Neural progenitor cell (in vitro differentiated cells): ENCODE results near the gene TSHZ2. TPM values are rescaled to one million over a fixed set of nuclear protein-coding genes. Genes with fewer than 3 reads are reported as not detected.

Source experiments
- DNase-seq: peaks from one replicate; pipeline ENCODE4 v3.0.0-alpha.2; 2016; ENCODE audit warnings: low spot score
- H2AFZ ChIP-seq: fragments of 200-600 bp; sonication (generic); replicated peaks from 2 replicates; pipeline ENCODE4 v1.6.1; 2016; ENCODE audit warnings: antibody characterized with exemption
- H3F3A ChIP-seq: fragments of 200-600 bp; sonication (generic); 2 replicates; pipeline ENCODE4 v1.6.1; 2016; ENCODE audit warnings: antibody characterized with exemption, low read depth
- H3K27ac ChIP-seq: fragments of 200-600 bp; sonication (generic); 2 replicates; pipeline ENCODE4 v1.5.1; 2016; ENCODE audit warnings: mild to moderate bottlenecking
- H3K27me3 ChIP-seq: fragments of 200-600 bp; sonication (generic); 2 replicates; pipeline ENCODE4 v1.6.1; 2016; ENCODE audit warnings: mild to moderate bottlenecking, moderate library complexity
- H3K36me3 ChIP-seq: fragments of 200-600 bp; sonication (generic); 2 replicates; pipeline ENCODE4 v1.5.1; 2016
- H3K4me1 ChIP-seq: fragments of 200-600 bp; sonication (generic); 2 replicates; pipeline ENCODE4 v1.6.1; 2016; ENCODE audit warnings: mixed run types
- H3K4me2 ChIP-seq: fragments of 200-600 bp; sonication (generic); 2 replicates; pipeline ENCODE4 v1.6.1; 2016
- H3K4me3 ChIP-seq: fragments of 200-600 bp; sonication (generic); 2 replicates; pipeline ENCODE4 v1.5.1; 2016
- H3K79me2 ChIP-seq: fragments of 200-600 bp; sonication (generic); 2 replicates; pipeline ENCODE4 v1.6.1; 2016; ENCODE audit warnings: low read depth
- H3K9ac ChIP-seq: fragments of 200-600 bp; sonication (generic); 2 replicates; pipeline ENCODE4 v1.6.1; 2016
- H3K9me3 ChIP-seq: fragments of 200-600 bp; sonication (generic); 2 replicates; pipeline ENCODE4 v1.5.1; 2016; ENCODE audit warnings: low read depth
- H4K20me1 ChIP-seq: fragments of 200-600 bp; sonication (generic); 2 replicates; pipeline ENCODE4 v1.6.1; 2016; ENCODE audit warnings: low read depth
- H3K27ac Mint-ChIP-seq: 3 replicates; pipeline ENCODE4 v1.8.0; 2021; ENCODE audit warnings: mixed read lengths
- H3K27me3 Mint-ChIP-seq: 2 replicates; pipeline ENCODE4 v1.8.0; 2022; ENCODE audit warnings: low read depth, mild to moderate bottlenecking, inconsistent platforms, moderate library complexity, mixed read lengths; ENCODE audit not compliant: insufficient read depth
- H3K36me3 Mint-ChIP-seq: 3 replicates; pipeline ENCODE4 v1.8.0; 2021; ENCODE audit warnings: mixed read lengths
- H3K4me1 Mint-ChIP-seq: 3 replicates; pipeline ENCODE4 v1.8.0; 2021; ENCODE audit warnings: mixed read lengths
- H3K4me3 Mint-ChIP-seq: 3 replicates; pipeline ENCODE4 v1.8.0; 2021; ENCODE audit warnings: mild to moderate bottlenecking, moderate library complexity, mixed read lengths
- H3K9me3 Mint-ChIP-seq: 3 replicates; pipeline ENCODE4 v1.8.0; 2020; ENCODE audit warnings: mixed read lengths
- CTCF ChIP-seq: fragments of 200-600 bp; sonication (generic); IDR thresholded peaks from 2 replicates; pipeline ENCODE4 v1.5.1; 2017; ENCODE audit warnings: antibody characterized with exemption, mild to moderate bottlenecking
- EZH2 ChIP-seq: fragments of 200-600 bp; sonication (generic); IDR thresholded peaks from 2 replicates; pipeline ENCODE4 v1.6.1; 2017; ENCODE audit warnings: antibody characterized with exemption, mild to moderate bottlenecking, moderate library complexity
- EZH2phosphoT487 ChIP-seq: fragments of 200-600 bp; sonication (generic); IDR thresholded peaks from 2 replicates; pipeline ENCODE4 v1.6.1; 2017; ENCODE audit warnings: antibody characterized with exemption
- total RNA-seq: library from RNA; depleted of rRNA; stranded (reverse); fragments of >200 nt; gene quantifications from 2 replicates; pipeline ENCODE4 v1.2.3, GENCODE V29; 2015; ENCODE audit warnings: low replicate concordance

Gene TSHZ2
- total RNA-seq, 1 donor from 2014 or later = 1.8 TPM

GRCh38 chr20:53445321-53445731, 473.2 kb downstream of the TSHZ2 start:
- Histone ChIP-seq H3K27me3 (no peaks in the 10 kb centered on the region), H3K4me3 (no peak overlapping the region), H3K79me2 (no peaks in the 10 kb centered on the region), H3K27ac (no peak overlapping the region), H3K9ac (no peak overlapping the region), H4K20me1 (no peaks in the 10 kb centered on the region), H3F3A (peaks cover 9% of the 10 kb centered on the region), H3K9me3 (peaks cover 5% of the 10 kb centered on the region), H2AFZ (no peak overlapping the region), H3K4me2 (no peak overlapping the region), H3K36me3 (no peaks in the 10 kb centered on the region), H3K4me1 (peaks cover 10% of the 10 kb centered on the region)
- Mint-ChIP-seq H3K9me3 (peaks cover 33% of the 10 kb centered on the region), H3K4me1 (peaks cover 16% of the 10 kb centered on the region), H3K36me3 (peaks cover 5% of the 10 kb centered on the region), H3K27me3 (no peaks in the 10 kb centered on the region), H3K27ac (no peak overlapping the region), H3K4me3 (no peak overlapping the region)
- DNase-seq = no peak
- TF ChIP-seq EZH2phosphoT487 = no peak
- TF ChIP-seq CTCF = no peak
- TF ChIP-seq EZH2 = no peak

GRCh38 chr20:53445932-53446331, 473.8 kb downstream of the TSHZ2 start:
- Histone ChIP-seq H3K36me3 (no peaks in the 10 kb centered on the region), H3K79me2 (no peaks in the 10 kb centered on the region), H2AFZ (no peak overlapping the region), H3K4me3 (no peak overlapping the region), H3K4me1 (peaks cover 10% of the 10 kb centered on the region), H3K27me3 (no peaks in the 10 kb centered on the region), H3K9ac (no peak overlapping the region), H3K4me2 (no peak overlapping the region), H4K20me1 (no peaks in the 10 kb centered on the region), H3F3A (peaks cover 9% of the 10 kb centered on the region), H3K27ac (no peak overlapping the region), H3K9me3 (peaks cover 5% of the 10 kb centered on the region)
- Mint-ChIP-seq H3K4me1 (peaks cover 15% of the 10 kb centered on the region), H3K27me3 (no peaks in the 10 kb centered on the region), H3K9me3 (peaks cover 33% of the 10 kb centered on the region), H3K27ac (peak overlapping the region; percentile 65), H3K36me3 (peaks cover 5% of the 10 kb centered on the region), H3K4me3 (no peak overlapping the region)
- no peak for DNase-seq
- no peak for TF ChIP-seq EZH2
- no peak for TF ChIP-seq EZH2phosphoT487
- TF ChIP-seq CTCF = no peak

GRCh38 chr20:53447316-53447715, 475.2 kb downstream of the TSHZ2 start:
- peaks cover 9% of the 10 kb centered on the region for H3F3A ChIP-seq
- H3K9ac ChIP-seq = no peak overlapping the region
- H3K4me1 ChIP-seq = peaks cover 10% of the 10 kb centered on the region
- H3K27me3 ChIP-seq = no peaks in the 10 kb centered on the region
- Mint-ChIP-seq H3K4me1 (peaks cover 15% of the 10 kb centered on the region), H3K9me3 (peaks cover 35% of the 10 kb centered on the region), H3K36me3 (peaks cover 5% of the 10 kb centered on the region), H3K4me3 (no peak overlapping the region), H3K27ac (no peak overlapping the region), H3K27me3 (no peaks in the 10 kb centered on the region)
- no peak for DNase-seq
- H3K4me2 ChIP-seq = no peak overlapping the region
- no peaks in the 10 kb centered on the region for H4K20me1 ChIP-seq
- TF ChIP-seq EZH2 (no peak), CTCF (no peak), EZH2phosphoT487 (no peak)
- H3K27ac ChIP-seq = no peak overlapping the region
- no peak overlapping the region for H3K4me3 ChIP-seq
- no peaks in the 10 kb centered on the region for H3K36me3 ChIP-seq
- H3K79me2 ChIP-seq = no peaks in the 10 kb centered on the region
- no peak overlapping the region for H2AFZ ChIP-seq
- peaks cover 5% of the 10 kb centered on the region for H3K9me3 ChIP-seq
